Stimulated activated CD4-positive, alpha-beta T cell treated with anti-CD3 and anti-CD28 coated beads, Interleukin-2, amount 100 ng/mL, for 4 hours (primary cell): Measurements from ENCODE around the gene CUL4B.
"Not testable (repeated sequence)": the region's sequence is repeated elsewhere in the genome, so short reads cannot be mapped to it uniquely, and the experiment has no call there.

Experiments
- DNase-seq: peaks from one replicate; pipeline ENCODE4 v3.0.0-alpha.2; 2020; ENCODE audit warnings: low read depth

The CUL4B gene

DNA sequence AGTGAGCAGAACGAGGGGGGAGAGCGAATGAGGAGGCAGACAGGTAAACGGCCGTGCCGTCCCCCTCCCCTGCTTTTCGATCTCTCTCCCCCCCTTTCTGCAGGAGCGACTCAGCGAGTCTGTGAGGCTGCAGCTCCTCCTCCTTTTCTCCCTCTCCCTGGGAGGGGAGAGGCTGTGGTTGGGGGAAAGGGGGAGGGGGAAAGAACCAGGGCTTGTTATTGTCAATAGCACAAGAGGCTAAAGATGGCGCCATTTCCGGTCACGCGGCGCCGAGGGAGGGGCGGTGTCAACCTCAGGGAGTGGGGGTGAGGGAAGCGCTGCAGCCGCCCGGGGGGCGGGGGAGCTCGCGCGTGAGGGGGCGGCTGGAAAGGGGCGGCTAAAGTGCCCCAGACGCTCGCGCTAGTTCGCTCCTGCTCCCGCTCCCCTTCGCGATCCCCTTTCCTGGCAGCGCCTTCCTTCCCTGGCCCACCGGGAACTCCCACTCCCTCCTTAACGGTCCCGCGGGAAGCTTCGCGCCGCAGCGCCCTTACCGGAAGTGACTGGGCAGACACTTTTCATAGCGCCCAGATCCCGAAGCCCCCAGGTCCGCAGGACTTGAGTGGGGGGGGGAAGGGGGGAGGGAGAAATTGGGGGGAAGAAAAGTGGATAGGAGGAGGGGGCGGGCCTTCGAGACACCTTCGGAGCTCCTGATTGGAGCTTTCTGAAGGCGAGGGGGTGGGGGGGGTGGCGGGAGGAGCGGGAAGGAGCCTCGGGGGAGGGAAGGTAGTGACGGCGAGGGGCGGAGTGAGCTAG is at the start of gene CUL4B:
Gene CUL4B (minus strand): TSS at position 121 of the 792 bp plus-strand sequence. CDS start 324 bp downstream, outside the sequence.
- peak; percentile 85 for DNase-seq

DNA sequence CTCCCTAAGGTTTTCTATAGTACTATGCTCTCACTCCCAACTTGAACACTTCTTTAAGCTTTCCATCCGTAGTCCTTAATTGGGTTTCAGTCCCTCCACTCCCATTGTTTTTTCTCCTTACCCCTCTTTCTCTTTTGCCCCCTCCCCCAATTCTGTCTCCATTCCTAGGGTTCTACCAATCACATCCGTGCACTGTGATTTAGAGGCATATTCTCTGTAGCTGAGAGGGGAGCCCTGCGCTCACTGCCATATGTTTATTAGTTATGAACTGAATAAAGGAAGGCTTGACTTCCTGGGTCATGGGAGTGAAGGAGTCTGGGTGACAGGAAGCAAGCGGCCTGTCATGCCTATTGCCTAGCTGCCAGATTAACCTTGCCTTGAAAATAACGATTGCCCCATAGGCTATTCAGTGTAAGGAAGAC is 43.6 kb upstream of the CUL4B start:
- peak; percentile 0 for DNase-seq

DNA sequence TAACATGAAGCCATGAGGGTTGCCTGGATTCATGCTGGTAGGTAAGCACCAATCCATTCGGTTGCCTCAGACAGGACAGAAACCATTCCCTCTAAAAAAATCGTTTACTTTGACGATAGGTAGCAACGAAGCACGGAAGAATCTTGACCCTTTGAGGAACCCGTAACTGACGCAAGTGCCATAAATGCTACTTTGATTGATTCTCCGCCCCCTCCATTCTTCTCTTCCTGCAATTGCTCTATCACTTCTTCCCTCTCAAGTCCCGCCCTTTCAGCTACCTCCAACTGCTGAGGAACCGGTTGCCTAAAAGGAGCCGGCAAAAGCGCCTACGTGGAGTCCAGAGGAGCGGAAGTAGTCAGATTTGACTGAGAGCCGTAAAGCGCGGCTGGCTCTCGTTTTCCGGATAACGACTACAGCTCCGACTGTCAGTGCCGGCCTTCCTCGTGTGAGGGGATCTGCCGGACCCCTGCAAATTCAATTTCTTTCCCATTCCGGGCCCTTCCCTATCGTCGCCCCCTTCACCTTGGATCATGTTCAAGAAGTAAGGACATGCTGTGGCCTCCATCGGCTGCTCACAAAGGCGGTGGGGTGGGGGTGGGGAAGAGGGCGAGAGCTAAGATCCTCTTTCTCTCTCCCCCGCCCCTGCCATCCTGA is 43.1 kb upstream of the CUL4B start, which contains the start of gene MCTS1:
Gene MCTS1 (plus strand): TSS at position 395 of the 654 bp plus-strand sequence. CDS start 136 bp downstream, at position 531.
- peak; percentile 65 for DNase-seq

DNA sequence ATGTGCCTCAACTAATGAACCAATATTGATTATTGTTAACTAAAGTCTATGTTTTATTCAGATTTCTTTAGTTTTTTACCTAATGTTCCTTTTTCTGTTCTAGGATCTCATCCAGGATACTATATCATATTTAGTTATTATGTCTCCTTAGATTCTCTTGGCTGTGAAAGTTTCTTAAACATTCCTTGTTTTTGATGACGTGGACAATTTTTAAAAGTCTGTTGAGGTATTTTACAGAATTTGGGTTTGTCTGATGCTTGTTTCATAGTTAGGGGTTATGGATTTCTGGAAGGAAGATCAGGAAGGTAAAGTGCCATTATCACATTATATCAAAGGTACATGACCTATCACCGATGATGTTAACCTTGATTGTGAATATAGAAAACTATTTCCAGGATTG is 24.9 kb upstream of the CUL4B start:
- DNase-seq = no peak

DNA sequence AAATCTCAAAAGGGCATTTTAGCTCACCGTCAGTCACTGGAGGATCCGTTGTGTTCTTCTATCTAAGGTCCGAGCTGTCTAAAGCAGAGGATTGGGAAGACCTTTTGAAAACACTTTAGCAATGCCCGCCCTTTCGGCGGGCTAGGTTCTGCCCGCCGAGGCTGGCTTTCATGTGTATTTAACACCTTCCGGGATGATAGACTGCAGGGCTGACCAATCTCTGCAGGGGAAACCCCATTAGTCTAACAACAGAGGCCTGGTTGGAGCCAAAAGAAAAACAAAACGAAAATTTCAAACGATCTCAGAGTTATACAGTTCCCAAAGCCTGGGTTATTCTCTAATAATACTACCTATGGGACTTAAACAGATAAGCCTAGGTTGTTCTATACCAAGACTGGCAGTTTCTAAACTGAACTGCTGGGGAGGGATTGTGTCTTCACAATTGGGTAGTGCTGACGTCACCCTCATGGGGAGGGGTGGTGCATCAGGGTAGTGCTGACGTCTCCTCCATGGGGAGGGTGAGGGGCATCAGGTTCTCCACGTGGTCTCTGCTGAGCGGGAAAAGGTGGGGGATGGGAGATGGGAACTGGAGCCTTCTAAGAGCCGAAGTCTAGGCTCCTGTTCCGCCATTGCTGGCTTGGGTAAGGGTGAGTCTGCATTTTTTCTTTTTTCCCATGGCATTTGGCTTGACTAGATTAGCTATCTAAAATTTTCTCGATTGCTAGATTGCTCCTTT is 14.8 kb upstream of the CUL4B start:
- DNase-seq = no peak

DNA sequence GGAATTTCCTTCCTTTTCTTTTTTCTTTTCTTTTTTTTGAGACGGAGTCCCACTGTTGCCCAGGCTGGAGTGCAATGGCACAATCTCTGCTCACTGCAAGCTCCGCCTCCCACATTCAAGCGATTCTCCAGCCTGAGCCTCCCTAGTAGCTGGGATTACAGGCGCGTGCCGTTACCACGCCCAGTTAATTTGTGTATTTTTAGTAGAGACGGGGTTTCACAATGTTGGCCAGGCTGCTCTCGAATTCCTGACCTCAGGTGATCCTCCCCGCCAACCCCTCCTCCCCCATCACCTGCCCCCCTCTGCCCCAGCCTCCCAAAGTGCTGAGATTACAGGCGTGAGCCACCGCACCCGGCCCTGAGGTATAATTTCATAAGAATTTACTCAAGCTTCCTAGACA is 13.0 kb upstream of the CUL4B start:
- not testable (repeated sequence) for DNase-seq

DNA sequence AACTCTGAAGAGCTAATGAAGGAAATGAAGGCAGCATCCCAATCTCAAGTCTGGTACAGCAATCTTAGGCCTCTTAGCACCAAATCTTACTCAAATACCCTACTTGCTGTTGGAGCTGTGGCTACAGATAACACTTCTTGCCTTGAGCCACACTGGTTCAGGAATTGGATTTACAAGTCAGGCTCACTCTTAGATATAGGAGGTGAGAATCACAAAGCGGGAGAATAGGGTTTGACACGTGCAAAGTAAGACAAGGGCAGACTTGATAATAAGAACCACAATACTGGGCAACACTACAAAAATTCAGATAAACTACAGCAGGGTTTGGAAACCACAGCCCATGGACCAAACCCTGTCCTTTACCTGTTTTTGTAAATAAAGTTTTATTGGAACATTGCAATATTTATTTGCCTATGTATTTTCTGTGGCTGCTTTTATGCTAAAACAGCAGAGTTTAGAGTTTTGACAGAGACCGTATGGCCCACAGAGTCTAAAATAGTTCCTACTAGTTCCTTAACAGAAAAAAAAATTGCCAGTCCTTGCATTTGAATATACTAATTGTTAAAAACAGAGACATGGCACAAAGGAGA is 9.3 kb upstream of the CUL4B start:
- no peak for DNase-seq

DNA sequence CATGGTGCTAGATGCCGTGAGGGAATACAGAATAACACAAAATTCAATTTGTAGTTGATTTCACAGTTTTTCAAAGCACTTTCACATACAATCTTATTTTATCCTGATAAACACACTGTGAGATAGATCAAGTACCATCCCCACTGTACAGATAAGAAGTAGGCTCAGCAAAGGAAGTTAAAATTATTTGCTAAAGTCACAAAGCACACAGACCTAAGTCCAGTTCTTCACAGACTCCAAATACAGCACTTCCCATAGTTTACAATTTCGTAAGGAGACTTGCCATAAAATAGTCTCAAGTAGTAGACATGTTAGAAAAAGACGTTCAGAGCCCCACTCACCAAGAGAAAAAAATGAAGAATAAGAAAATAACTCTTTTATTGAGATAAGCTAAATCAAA is 7.8 kb upstream of the CUL4B start:
- DNase-seq = no peak

DNA sequence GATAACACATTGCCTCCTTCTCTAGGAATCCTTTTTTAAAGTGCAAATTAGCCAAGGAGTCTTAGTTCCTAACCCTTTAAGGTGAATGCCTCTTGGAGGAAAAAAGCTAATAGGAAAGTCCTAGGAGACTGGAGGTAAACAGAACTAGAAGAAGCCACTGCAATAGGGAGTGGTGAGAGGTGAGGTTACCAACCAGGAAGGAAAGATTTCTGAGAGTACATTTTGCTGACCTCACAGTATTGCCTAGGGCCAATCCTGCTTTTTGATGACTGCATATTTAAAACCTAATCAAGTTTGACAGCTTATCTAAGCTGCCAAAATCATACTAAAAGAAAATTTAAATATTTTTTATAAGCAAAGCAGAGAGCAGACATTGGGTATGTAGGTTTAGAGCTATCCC is 7.3 kb upstream of the CUL4B start:
- no peak for DNase-seq

DNA sequence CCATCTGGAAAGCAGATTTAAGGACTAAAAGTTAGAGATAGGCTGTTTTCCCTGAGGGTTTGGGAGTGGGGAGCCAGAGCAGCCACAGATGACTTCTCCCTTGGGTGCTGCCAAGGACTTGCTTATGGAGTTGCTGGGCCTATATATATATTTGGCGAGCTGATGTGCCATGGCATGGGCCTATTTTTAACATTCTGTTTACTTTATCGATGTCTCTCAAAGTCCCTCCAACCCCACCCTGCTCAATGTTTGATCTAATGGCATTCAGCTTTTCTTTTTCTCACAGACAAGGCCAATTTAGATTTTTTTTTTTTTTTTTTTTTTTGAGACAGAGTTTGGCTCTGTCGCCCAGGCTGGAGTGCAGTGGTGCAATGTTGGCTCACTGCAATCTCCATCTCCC is 6.1 kb upstream of the CUL4B start:
- DNase-seq = no peak

DNA sequence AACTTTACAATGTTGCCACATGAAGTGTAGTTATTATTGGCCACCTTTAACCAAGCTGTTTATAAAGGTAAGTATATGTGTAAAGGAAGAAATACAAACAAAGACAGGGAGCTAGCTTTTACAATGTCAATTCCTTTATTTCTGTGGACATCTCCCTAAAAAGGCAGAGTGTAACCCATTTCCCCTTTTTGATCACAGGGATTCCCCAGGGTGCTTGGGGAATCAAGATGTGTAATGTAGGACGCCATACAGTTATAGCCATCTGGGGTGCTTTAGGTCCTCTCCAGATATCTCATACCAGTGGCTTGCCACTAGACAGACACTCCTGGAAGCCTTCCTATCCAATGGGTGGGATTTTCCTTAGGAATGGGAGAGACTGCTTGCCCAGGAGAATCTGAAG is 4.2 kb upstream of the CUL4B start:
- DNase-seq = no peak

DNA sequence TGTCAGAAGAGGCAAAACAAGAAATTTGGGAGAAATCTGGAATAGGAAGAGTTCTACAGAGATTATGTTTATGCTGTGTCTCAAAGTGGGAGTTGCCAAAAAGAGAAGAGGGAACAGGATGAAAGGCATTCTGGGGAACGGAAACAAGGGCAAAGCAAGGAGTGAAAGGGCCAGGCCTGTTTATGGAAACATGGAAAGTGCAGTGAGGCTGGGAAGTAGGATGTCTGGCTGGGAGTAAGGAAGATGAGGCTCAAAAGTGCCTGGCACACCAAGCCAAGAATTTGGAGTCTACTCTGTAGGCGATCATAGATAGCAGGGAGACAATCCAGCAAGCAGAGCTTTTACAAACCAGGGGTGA is 1.8 kb upstream of the CUL4B start:
- no peak for DNase-seq

DNA sequence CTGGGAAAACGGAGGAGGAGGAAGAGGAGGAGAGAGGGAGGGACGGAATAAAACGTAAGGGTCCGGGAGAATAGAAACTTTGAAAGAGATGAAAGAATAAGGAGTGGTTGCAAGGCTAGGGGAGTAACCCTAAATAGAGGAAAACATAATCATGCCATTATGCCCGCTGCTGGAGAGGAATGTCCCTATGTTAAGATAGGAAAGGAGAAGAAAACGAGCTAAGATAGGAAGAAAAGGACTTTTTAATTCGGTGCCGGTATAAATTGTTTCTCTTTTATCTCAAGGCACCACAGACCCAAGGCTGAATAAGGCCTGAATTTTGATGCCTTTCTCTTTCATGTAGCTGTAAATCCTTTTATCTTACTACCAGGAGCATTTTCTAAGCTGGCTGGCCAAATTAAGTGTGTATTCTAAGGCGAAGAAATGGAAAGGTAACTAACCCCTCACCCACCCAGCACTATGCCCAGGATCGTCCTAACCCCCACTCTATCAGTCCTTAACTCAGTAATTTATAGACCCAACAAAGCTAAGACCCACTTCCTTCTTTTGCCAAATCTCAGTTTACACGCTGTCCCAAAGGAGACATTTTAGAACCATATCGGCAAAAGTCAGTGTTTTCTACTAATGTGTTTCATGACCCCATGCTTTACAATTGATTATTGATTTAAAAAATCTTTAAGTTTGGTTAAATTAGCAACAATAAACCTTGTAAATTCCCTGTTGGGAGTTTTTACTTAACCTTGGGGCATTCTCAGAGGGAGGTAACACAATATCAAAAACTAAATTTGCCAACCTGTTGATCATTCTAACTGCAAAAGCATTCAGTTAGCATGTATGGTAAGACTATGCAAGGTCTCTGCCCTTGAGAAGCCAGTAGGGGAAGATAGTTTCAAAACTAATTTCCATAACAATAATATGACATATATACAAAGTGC is 1.1 kb upstream of the CUL4B start:
- DNase-seq = no peak

DNA sequence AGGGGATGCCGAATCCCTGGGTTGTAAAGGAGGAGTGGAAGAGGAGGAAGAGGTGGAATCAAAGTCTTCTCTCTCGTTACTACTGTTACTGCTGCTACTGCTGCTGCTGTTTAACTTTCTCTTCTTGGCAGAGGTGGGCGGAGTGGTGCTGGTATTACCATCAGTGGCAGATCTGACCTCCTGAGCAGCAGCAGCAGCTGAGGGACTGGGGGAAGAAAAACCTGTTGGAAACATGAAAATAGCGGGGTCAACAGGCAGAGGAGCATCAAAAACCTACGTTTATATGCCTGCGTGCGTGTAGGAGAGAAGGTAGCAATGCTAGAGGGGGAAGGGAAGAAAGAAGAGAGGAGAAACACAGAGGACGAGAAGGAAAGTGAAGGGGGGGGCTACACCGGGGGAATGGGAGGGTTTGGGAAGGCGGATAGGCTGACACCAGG is 339 bp downstream of the CUL4B start:
- peak; percentile 15 for DNase-seq

DNA sequence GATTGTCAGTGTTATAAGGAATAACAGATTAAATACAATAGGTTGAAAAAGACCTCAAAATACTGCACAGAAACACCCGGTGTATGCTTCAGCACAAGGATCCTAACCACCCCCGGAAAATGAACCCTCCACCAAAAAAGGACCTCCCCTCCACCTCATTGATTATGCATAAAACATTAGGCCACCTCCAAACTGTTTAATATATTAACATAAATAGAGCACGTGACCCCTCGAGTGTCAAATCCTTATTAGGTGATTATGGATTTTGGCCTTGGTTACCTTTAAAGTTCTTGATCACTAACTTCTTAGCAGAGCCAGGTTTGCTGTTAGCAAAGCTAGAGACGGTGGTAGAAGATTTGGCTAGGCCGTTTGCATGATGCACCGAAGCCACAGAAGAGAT is 958 bp downstream of the CUL4B start:
- no peak for DNase-seq

DNA sequence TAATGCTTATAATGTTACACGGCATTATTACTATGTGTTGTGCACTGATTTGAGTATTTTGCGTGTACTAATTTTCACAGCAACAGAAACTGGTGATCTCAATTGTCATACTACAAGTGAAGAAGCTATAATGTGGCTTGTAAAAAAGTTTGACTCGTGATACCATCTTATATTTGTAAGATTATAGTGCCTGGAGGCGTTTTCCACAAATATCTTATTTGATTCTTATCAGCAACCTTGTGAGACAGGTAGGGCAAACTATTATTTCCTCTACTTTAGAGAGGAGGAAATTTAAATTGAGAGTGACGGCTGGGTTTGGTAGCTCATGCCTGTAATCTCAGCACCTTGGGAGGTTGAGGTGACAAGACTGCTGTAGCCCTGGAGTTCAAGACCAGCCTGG is 4.5 kb downstream of the CUL4B start:
- DNase-seq = no peak

DNA sequence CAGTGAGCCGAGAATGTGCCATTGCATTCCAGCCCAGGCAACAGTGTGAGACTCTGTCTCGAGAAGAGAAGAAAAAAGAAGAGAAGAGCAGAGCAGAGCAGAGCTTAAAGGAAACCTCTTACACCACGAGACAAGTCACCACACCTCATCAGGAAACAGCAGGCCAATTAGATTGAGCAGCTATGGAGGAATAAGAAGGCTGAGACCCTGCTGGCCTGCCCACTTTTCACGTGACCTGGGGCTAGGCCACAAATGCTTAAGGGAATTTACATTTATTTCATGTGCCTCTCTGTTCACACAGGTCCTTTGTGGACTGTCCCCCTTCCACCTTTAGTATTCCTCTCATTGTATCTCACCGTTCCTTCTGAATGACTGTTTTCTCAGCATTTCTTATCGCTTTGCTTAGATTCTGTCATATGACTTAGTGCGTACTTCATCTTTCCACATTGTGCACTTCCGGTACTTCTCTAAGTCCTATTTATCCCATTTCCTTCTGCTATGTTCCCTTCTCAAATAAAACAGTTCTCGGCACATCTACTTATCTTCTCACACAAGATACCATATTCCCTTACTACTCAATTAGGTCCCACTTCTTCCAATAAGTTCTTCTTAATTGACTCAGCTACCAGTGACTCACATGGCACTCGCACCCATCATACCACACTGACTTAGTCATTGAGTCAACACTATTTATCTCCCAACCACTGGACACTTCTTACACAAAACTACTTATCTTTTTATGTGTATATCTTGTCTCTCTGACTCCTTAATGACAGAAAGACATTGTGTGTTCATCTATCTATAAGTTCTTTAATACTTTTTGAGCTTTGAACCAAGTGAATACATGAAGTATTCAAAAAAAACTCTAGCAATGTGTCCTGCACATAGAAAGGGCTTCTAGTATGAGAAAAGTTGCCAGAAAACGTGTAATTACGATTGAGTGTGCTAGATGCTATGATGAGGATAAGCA is 11.0 kb downstream of the CUL4B start:
- DNase-seq = no peak

DNA sequence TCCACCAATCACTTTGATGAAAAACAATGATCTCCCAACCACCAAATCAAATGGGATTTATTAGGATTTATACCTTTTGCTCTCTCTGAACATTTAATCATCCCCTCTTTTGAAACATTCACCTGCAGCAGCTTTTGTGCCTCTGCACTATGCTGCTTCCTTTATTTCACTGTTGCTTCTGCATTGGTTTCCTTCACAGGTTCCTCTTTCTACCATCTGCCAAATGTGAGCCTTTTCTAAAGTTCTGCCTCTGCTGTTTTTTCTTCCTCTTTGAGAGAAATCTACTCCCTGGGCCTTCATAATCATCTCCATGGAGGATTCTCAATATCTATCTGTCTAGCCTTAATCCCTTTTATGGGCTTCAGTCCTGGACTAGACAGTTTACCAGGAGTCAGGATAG is 24.7 kb downstream of the CUL4B start:
- DNase-seq = no peak

DNA sequence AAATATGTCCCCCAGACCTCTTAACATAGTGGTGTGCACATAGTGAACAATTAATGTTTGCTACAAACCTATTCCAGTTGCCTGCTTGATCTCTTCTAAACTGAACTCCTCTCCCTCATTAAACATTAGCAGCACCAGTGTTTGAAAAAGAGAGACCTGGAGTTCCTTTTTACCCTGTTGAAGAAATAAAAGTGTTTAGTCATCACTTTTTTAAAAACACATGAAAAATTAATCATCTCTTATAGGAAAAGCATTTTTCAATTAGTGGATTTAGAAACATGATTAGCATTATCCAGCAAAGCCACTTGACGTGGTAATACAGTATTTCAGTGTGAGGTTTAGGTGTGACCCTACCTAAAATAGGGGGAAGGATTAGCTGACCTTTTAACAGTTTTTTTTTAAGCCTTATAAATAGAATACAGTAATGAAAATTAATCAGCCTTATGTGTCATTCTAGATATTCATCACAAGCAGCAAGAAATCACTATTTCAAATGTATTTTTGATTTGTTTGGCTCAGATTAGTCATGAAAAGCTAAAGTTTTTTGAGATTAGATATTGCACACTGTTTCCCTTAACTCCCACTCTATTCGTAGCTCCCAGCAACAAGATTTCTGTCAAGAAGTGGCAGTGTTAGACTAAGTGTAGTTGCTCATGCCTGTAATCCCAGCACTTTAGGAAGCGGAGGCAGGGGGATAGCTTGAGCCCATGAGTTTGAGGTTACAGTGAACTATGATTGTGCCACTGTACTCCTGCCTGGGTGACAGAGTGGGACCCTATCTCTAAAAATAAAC is 26.2 kb downstream of the CUL4B start:
- no peak for DNase-seq
